SK-N-SH (cell line): Measurements from ENCODE around the gene NIP7. TPM values are rescaled to one million over a fixed set of nuclear protein-coding genes. Genes with fewer than 3 reads are reported as not detected.
A peak's percentile ranks its signal among the peaks of the same experiment; 100 is the strongest.

Experiments
- CTCF ChIA-PET: fragments of 300-600, 350-600 bp; formaldehyde crosslinking; extraction: SDS; loops from one replicate; lab custom pipeline; 2021; lab: Yijun Ruan, JAX
- POLR2A ChIA-PET: fragments of 350-600 bp; sonication (Branson Sonifier 250); formaldehyde crosslinking; extraction: SDS; loops from one replicate; lab custom pipeline; 2020; ENCODE audit warnings: antibody characterized with exemption, inconsistent platforms; lab: Yijun Ruan, JAX
- DNase-seq: peaks from one replicate; pipeline ENCODE4 v3.0.0; 2012
- H2AFZ ChIP-seq: fragments of 200-600 bp; sonication (generic); 2 replicates; pipeline ENCODE4 v1.8.1; 2016; ENCODE audit warnings: antibody characterized with exemption, mild to moderate bottlenecking, low read depth
- H3F3A ChIP-seq: fragments of 200-600 bp; sonication (generic); replicated peaks from 2 replicates; pipeline ENCODE3; 2016; ENCODE audit warnings: antibody characterized with exemption, mild to moderate bottlenecking; ENCODE audit not compliant: insufficient read depth
- H3K27ac ChIP-seq, 2 experiments: fragments of 200-500 bp in 1 of 2; fragments of 200-600 bp in 1 of 2; sonication (Bioruptor generic) in 1 of 2; sonication (generic), shearing (Covaris generic) in 1 of 2; 2 replicates each; pipeline versions ENCODE4 v1.5.1 to v1.6.1; 2014 to 2016; ENCODE audit warnings: low read depth in 2 of 2, inconsistent platforms in 1 of 2, low read length in 1 of 2, mild to moderate bottlenecking in 1 of 2, mixed read lengths in 1 of 2
- H3K27me3 ChIP-seq: fragments of 200-600 bp; sonication (generic), shearing (Covaris generic); 2 replicates; pipeline ENCODE4 v1.6.1; 2016; ENCODE audit warnings: mixed run types; ENCODE audit not compliant: insufficient read depth
- H3K36me3 ChIP-seq, 2 experiments: fragments of 200-500 bp in 1 of 2; fragments of 200-600 bp in 1 of 2; sonication (Bioruptor generic) in 1 of 2; sonication (generic) in 1 of 2; replicated peaks in 1 of 2; 2 replicates each; pipeline versions ENCODE3 to v1.5.1; 2014 to 2016; ENCODE audit warnings: low read length in 1 of 2, mild to moderate bottlenecking in 1 of 2; ENCODE audit not compliant: insufficient read depth in 2 of 2, control insufficient read depth in 1 of 2
- H3K4me1 ChIP-seq, 2 experiments: fragments of 200-500 bp in 1 of 2; fragments of 200-600 bp in 1 of 2; sonication (Bioruptor generic) in 1 of 2; sonication (generic), shearing (Covaris generic) in 1 of 2; 2 replicates each; pipeline versions ENCODE4 v1.5.1 to v1.6.1; 2014 to 2016; ENCODE audit warnings: low read depth in 1 of 2, low read length in 1 of 2, mixed run types in 1 of 2; ENCODE audit not compliant: insufficient read depth in 2 of 2, control insufficient read depth in 1 of 2
- H3K4me2 ChIP-seq: fragments of 200-600 bp; sonication (generic), shearing (Covaris generic); 2 replicates; pipeline ENCODE4 v1.6.1; 2017; ENCODE audit warnings: mixed run types
- H3K4me3 ChIP-seq, 2 experiments: fragments of 200-500 bp in 1 of 2; fragments of 200-600 bp in 1 of 2; sonication (Bioruptor generic) in 1 of 2; sonication (generic), shearing (Covaris generic) in 1 of 2; 2 replicates each; pipeline versions ENCODE4 v1.5.1 to v1.8.1; 2014 to 2016; ENCODE audit warnings: low read depth in 2 of 2, inconsistent platforms in 1 of 2, low read length in 1 of 2, mild to moderate bottlenecking in 1 of 2, mixed read lengths in 1 of 2, moderate library complexity in 1 of 2
- H3K79me2 ChIP-seq: fragments of 200-600 bp; sonication (generic); 2 replicates; pipeline ENCODE4 v1.8.1; 2017; ENCODE audit warnings: mild to moderate bottlenecking; ENCODE audit not compliant: insufficient read depth
- H3K9ac ChIP-seq: fragments of 200-600 bp; sonication (generic); 2 replicates; pipeline ENCODE4 v1.6.1; 2017; ENCODE audit warnings: mixed run types
- H3K9me2 ChIP-seq: fragments of 200-600 bp; sonication (generic); 2 replicates; pipeline ENCODE4 v1.6.1; 2017; ENCODE audit warnings: mixed run types
- H3K9me3 ChIP-seq: fragments of 200-600 bp; sonication (generic); 2 replicates; pipeline ENCODE4 v1.6.1; 2017; ENCODE audit warnings: mixed run types, mild to moderate bottlenecking, moderate library complexity
- H4K20me1 ChIP-seq: fragments of 200-600 bp; sonication (generic); 2 replicates; pipeline ENCODE4 v1.6.1; 2017; ENCODE audit warnings: mild to moderate bottlenecking, mixed run types; ENCODE audit not compliant: insufficient read depth
- NFIC ChIP-seq: IDR thresholded peaks from 2 replicates; pipeline ENCODE4 v1.4.0; 2012; ENCODE audit warnings: borderline replicate concordance
- RCOR1 ChIP-seq: fragments of 150-350 bp; IDR thresholded peaks from 2 replicates; pipeline ENCODE4 v1.6.1; 2017; ENCODE audit warnings: antibody characterized with exemption, low read length
- WGBS: methylation state at CpG from one replicate; pipeline ENCODE4 v1.1.6; 2017; ENCODE audit warnings: low lambda C conversion rate; 5-methylcytosine and 5-hydroxymethylcytosine counted together
- polyA plus RNA-seq, 3 experiments: library from polyadenylated mRNA; depleted of rRNA; stranded (reverse); fragments of >200 nt; gene quantifications; 2 replicates each; pipeline ENCODE4 v1.2.3, GENCODE V29; 2012
- TF ChIP-seq, protein P1 (sequence below): IDR thresholded peaks from 2 replicates; pipeline ENCODE4; 2012

Gene NIP7
- polyA plus RNA-seq, 1 of the 3 experiments (the other 2 are of a cell fraction) = 19.0 TPM

GRCh38 chr16:69386596-69386995, 47.0 kb downstream of the NIP7 start:
- H3K9ac ChIP-seq = no peak overlapping the region
- peaks cover 28% of the 10 kb centered on the region for H3F3A ChIP-seq
- WGBS = 57% methylated on average over 1 of the region's 1 CpG
- no peak for TF ChIP-seq NFIC
- no peak for TF ChIP-seq RCOR1
- TF ChIP-seq, protein P1, sequence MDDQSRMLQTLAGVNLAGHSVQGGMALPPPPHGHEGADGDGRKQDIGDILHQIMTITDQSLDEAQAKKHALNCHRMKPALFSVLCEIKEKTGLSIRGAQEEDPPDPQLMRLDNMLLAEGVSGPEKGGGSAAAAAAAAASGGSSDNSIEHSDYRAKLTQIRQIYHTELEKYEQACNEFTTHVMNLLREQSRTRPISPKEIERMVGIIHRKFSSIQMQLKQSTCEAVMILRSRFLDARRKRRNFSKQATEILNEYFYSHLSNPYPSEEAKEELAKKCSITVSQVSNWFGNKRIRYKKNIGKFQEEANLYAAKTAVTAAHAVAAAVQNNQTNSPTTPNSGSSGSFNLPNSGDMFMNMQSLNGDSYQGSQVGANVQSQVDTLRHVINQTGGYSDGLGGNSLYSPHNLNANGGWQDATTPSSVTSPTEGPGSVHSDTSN = no peak
- H3K9me2 ChIP-seq = no peaks in the 10 kb centered on the region
- H3K4me3 ChIP-seq = peak overlapping the region; percentile 70; a peak in 3 of 4 replicates
- CTCF ChIA-PET = interaction anchor here (0.7 to 3.1 kb wide), 4 partner anchors 9 to 405 kb away, joined by 3 to 24 read pairs (median 4); no protein-coding TSS in a partner anchor
- H3K27me3 ChIP-seq = no peaks in the 10 kb centered on the region
- H3K79me2 ChIP-seq = peaks cover 45% of the 10 kb centered on the region
- peak overlapping the region; percentile 99 for H2AFZ ChIP-seq
- peaks cover 4 to 5% of the 10 kb centered on the region in 2 experiments; a peak in 3 of 4 replicates for H3K4me1 ChIP-seq
- peaks cover 24 to 29% of the 10 kb centered on the region in 2 experiments for H3K36me3 ChIP-seq
- peak overlapping the region in 1 of 2 experiments; percentile 65; a peak in 1 of 4 replicates for H3K27ac ChIP-seq
- POLR2A ChIA-PET = interaction anchor here (0.6 kb wide), 1 partner anchor 284 kb away, joined by 3 read pairs; no protein-coding TSS in a partner anchor
- H3K4me2 ChIP-seq = peak overlapping the region; percentile 83; the same call in 1 of the 2 replicates
- no peaks in the 10 kb centered on the region for H3K9me3 ChIP-seq
- no peak for DNase-seq
- H4K20me1 ChIP-seq = no peaks in the 10 kb centered on the region

Other genes with a start within 250 kb of the NIP7 start
- 38.7 and 52.4 TPM in 2 replicates for gene HAS3, start 234.1 kb upstream of the NIP7 start, polyA plus RNA-seq (2012; rRNA removed)
- 83.0 and 96.6 TPM in 2 replicates for gene CHTF8, start 207.2 kb upstream of the NIP7 start, polyA plus RNA-seq (2012; rRNA removed)
- gene UTP4, start 207.1 kb upstream of the NIP7 start, polyA plus RNA-seq (2012; rRNA removed) = 66.5 and 91.7 TPM in 2 replicates
- 13.0 and 14.4 TPM in 2 replicates for gene SNTB2, start 152.6 kb upstream of the NIP7 start, polyA plus RNA-seq (2012; rRNA removed)
- 18.4 and 20.8 TPM in 2 replicates for gene VPS4A, start 28.4 kb upstream of the NIP7 start, polyA plus RNA-seq (2012; rRNA removed)
- gene PDF, start 9.2 kb upstream of the NIP7 start, polyA plus RNA-seq (2012; rRNA removed) = 21.4 and 22.0 TPM in 2 replicates
- 30.2 and 37.2 TPM in 2 replicates for gene COG8, start 208 bp upstream of the NIP7 start, polyA plus RNA-seq (2012; rRNA removed)
- gene TMED6, start 12.0 kb downstream of the NIP7 start, polyA plus RNA-seq (2012; rRNA removed) = not detected in 2 replicates
- gene TERF2, start 46.2 kb downstream of the NIP7 start, polyA plus RNA-seq (2012; rRNA removed) = 12.3 and 14.2 TPM in 2 replicates
- gene CYB5B, start 84.8 kb downstream of the NIP7 start, polyA plus RNA-seq (2012; rRNA removed) = 64.4 and 86.1 TPM in 2 replicates
- 7.2 and 11.0 TPM in 2 replicates for gene NFAT5, start 226.2 kb downstream of the NIP7 start, polyA plus RNA-seq (2012; rRNA removed)